Kidney (tissue), 14 donors: ENCODE results near the gene GNG8. TPM values are rescaled to one million over a fixed set of nuclear protein-coding genes. Genes with fewer than 3 reads are reported as not detected.

Source experiments
- DNase-seq, 5 donors: peaks; one replicate each; pipeline ENCODE4 v3.0.0-alpha.2; 2013 to 2020
- FAIRE-seq: peaks from 2 replicates; lab custom pipeline; 2012; peaks lifted over from hg19 to GRCh38; lab: Jason Lieb, UNC
- H3K27ac ChIP-seq, 2 donors: one replicate each; pipeline ENCODE4 v1.7.0; 2013; ENCODE audit warnings: low read depth in 2 of 2, low read length in 2 of 2, inconsistent platforms in 1 of 2
- H3K27me3 ChIP-seq: one replicate; pipeline ENCODE4 v1.7.1; 2013; ENCODE audit warnings: low read length, inconsistent platforms; ENCODE audit not compliant: control insufficient read depth, insufficient read depth
- H3K36me3 ChIP-seq, 3 donors: one replicate each; pipeline versions ENCODE4 v1.7.0 to v1.7.1; 2013; ENCODE audit warnings: low read length in 3 of 3, control low read depth in 1 of 3, inconsistent platforms in 1 of 3; ENCODE audit not compliant: insufficient read depth in 3 of 3, control insufficient read depth in 2 of 3
- H3K4me1 ChIP-seq, 3 donors: one replicate each; pipeline versions ENCODE4 v1.7.0 to v1.7.1; 2013; ENCODE audit warnings: low read length in 3 of 3, inconsistent platforms in 1 of 3, low read depth in 1 of 3; ENCODE audit not compliant: control insufficient read depth in 2 of 3, insufficient read depth in 2 of 3
- H3K4me3 ChIP-seq, 3 donors: one replicate each; pipeline versions ENCODE4 v1.7.0 to v1.8.1; 2013; ENCODE audit warnings: low read length in 3 of 3, control low read depth in 1 of 3, inconsistent platforms in 1 of 3
- H3K9ac ChIP-seq, 3 donors: one replicate each; pipeline versions ENCODE4 v1.7.0 to v1.7.1; 2013; ENCODE audit warnings: low read length in 3 of 3, control low read depth in 1 of 3, inconsistent platforms in 1 of 3
- H3K9me3 ChIP-seq, 3 donors: one replicate each; pipeline versions ENCODE4 v1.7.0 to v1.7.1; 2013; ENCODE audit warnings: low read length in 3 of 3, control low read depth in 1 of 3, inconsistent platforms in 1 of 3; ENCODE audit not compliant: control insufficient read depth in 2 of 3, insufficient read depth in 1 of 3
- intact Hi-C: fragments of 100-400 bp; cut with DNase I; formaldehyde crosslinking; loops from one replicate; pipeline ENCODE4 v1.11.1; 2022
- polyA plus RNA-seq: library from polyadenylated mRNA; stranded (reverse); fragments of 350-450 nt; fragmentation: Illumina TruSeq; extraction: RNeasy Lipid Tissue Mini Kit (QIAGEN cat#74804); gene quantifications from one replicate; pipeline ENCODE4 v1.2.3, GENCODE V29; 2014; ENCODE audit warnings: low read depth, low replicate concordance; ENCODE audit not compliant: insufficient read depth
- total RNA-seq: library from RNA; stranded (reverse); fragmentation: NEBNext Ultra II Directional; extraction: Animal tissue kit (Norgen Biotek cat#: 25700); gene quantifications from one replicate; pipeline ENCODE4 v1.2.1, GENCODE V29; 2021
- TF ChIP-seq, protein P1 (sequence below): IDR thresholded peaks from 3 replicates; pipeline ENCODE4 v1.5.1; 2012; ENCODE audit warnings: mild to moderate bottlenecking, moderate library complexity, borderline replicate concordance; ENCODE audit not compliant: insufficient read depth; ENCODE audit errors: extremely low read depth
- donor health status: control.
- donor health status: control.
- donor health status: control.
- donor health status: control.
- donor health status: control.
- donor health status: DM: yes; HTN: yes; CAD: no.
- donor health status: Normal renal cell carcinoma (clear cell type).

Gene GNG8
- total and polyA plus RNA-seq, 2 donors from 2014 or later, result not detected

DNA sequence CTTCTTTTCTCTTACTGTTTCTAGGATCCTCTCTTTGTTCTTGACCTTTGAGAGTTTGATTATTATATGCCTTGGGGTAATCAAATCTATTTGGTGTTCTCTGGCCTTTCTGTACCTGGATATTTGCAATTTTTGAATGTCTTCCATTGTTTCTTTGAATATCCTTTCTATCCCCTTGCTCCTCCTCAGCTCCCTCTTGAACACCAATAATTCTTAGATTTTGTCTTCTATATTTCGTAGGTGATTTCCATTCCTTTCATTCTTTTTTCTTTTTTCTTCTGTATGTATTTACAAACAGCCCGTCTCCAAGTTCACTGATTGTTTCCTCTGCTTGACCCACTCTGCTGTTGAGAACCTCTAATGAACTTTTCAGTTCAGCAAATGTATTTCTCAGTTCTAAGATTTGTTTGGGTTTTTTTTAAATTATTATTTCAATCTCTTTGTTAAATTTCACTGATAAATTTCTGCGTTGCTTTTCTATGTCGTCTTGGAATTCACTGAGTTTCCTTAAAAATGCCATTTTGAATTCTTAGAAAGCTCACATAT is 37.6 kb downstream of the GNG8 start:
- intact Hi-C loops, result no loop called here
- H3K9ac ChIP-seq, result no peak overlapping the region
- no peaks in the 10 kb centered on the region for H3K36me3 ChIP-seq
- H3K27me3 ChIP-seq, result no peaks in the 10 kb centered on the region
- DNase-seq (no peak), FAIRE-seq (no peak)
- H3K9me3 ChIP-seq, result no peaks in the 10 kb centered on the region
- no peak overlapping the region for H3K27ac ChIP-seq
- TF ChIP-seq, protein P1, sequence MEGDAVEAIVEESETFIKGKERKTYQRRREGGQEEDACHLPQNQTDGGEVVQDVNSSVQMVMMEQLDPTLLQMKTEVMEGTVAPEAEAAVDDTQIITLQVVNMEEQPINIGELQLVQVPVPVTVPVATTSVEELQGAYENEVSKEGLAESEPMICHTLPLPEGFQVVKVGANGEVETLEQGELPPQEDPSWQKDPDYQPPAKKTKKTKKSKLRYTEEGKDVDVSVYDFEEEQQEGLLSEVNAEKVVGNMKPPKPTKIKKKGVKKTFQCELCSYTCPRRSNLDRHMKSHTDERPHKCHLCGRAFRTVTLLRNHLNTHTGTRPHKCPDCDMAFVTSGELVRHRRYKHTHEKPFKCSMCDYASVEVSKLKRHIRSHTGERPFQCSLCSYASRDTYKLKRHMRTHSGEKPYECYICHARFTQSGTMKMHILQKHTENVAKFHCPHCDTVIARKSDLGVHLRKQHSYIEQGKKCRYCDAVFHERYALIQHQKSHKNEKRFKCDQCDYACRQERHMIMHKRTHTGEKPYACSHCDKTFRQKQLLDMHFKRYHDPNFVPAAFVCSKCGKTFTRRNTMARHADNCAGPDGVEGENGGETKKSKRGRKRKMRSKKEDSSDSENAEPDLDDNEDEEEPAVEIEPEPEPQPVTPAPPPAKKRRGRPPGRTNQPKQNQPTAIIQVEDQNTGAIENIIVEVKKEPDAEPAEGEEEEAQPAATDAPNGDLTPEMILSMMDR, result no peak
- no peak overlapping the region for H3K4me3 ChIP-seq
- H3K4me1 ChIP-seq, result peaks cover 0 to 13% (median 3%) of the 10 kb centered on the region in 3 donors

DNA sequence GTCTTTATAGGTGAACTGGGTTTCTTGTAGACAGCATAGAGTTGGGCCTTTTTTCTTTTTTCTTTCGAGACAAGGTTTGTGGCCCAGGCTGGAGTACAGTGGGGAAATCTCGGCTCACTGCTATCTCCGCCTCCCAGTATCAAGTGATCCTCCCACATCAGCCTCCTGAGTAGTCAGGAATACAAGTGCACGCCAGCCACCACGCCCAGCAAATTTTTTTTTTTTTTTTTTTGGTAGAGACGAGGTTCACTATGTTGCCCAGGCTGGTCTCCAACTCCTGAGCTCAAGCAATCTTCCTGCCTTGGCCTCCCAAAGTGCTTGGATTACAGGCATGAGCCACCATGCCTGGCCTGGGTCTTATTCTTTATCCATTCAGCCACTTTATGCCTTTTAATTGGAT is 40.0 kb downstream of the GNG8 start:
- Histone ChIP-seq H3K27me3 (no peaks in the 10 kb centered on the region), H3K36me3 (no peaks in the 10 kb centered on the region), H3K9ac (no peak overlapping the region), H3K4me1 (peaks cover 0 to 3% (median 0%) of the 10 kb centered on the region in 3 donors), H3K9me3 (no peaks in the 10 kb centered on the region), H3K27ac (no peak overlapping the region), H3K4me3 (no peak overlapping the region)
- TF ChIP-seq, protein P1, result no peak
- intact Hi-C loops, result no loop called here
- no peak for DNase-seq
- no peak for FAIRE-seq

DNA sequence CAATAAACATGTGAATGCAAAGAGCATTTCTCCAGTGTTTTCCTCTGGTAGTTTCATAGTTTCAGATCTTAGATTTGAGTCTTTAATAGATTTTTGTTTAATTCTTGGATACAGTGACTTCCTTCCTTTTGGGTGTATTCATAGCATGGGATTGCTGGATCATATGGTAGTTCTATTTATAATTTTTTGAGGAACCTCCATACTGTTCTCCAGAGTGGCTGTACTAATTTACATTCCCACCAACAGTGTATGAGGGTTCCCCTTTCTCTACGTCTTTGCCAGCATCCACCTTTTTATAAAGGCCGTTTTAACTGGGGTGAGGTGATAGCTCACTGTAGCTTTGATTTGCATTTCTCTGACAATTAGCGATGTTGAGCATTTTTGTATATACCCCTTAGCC is 44.1 kb downstream of the GNG8 start:
- FAIRE-seq (no peak), DNase-seq (no peak)
- no peak overlapping the region for H3K9ac ChIP-seq
- H3K4me1 ChIP-seq, result no peaks in the 10 kb centered on the region
- H3K9me3 ChIP-seq, result no peaks in the 10 kb centered on the region
- no peak overlapping the region for H3K27ac ChIP-seq
- H3K4me3 ChIP-seq, result no peak overlapping the region
- H3K27me3 ChIP-seq, result no peaks in the 10 kb centered on the region
- H3K36me3 ChIP-seq, result no peaks in the 10 kb centered on the region
- TF ChIP-seq, protein P1, result no peak
- intact Hi-C loops, result no loop called here

DNA sequence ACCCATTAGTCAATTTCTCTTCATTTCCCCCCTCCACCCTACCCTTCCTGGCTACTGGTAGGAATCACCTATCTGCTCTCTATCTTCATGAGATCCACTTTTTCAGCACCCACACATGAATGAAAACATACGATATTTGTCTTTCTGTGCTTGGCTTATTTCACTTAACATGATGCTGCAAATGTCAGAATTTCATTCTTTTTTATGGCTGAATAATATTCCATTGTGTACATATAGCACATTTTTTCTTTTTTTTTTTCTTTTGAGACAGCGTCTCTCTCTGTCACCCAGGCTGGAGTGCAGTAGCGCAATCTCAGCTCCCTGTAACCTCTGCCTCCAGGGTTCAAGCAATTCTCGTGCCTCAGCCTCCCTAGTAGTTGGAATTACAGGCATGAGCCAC is 44.7 kb downstream of the GNG8 start:
- Histone ChIP-seq H3K9ac (no peak overlapping the region), H3K4me1 (no peaks in the 10 kb centered on the region), H3K4me3 (no peak overlapping the region), H3K36me3 (no peaks in the 10 kb centered on the region), H3K9me3 (no peaks in the 10 kb centered on the region), H3K27ac (no peak overlapping the region), H3K27me3 (no peaks in the 10 kb centered on the region)
- intact Hi-C loops, result no loop called here
- DNase-seq (no peak), FAIRE-seq (no peak)
- TF ChIP-seq, protein P1, result no peak
